ENCODE measurements around the gene MYL5. TPM values are rescaled to one million over a fixed set of nuclear protein-coding genes. Genes with fewer than 3 reads are reported as not detected.
A peak's percentile ranks its signal among the peaks of the same experiment; 100 is the strongest.
"Not testable (repeated sequence)": the region's sequence is repeated elsewhere in the genome, so short reads cannot be mapped to it uniquely, and the experiment has no call there.

The MYL5 gene
- total and polyA plus RNA-seq, 7 experiments from 2014 or later = 5.8 to 32.7 (median 21.4) TPM

DNA sequence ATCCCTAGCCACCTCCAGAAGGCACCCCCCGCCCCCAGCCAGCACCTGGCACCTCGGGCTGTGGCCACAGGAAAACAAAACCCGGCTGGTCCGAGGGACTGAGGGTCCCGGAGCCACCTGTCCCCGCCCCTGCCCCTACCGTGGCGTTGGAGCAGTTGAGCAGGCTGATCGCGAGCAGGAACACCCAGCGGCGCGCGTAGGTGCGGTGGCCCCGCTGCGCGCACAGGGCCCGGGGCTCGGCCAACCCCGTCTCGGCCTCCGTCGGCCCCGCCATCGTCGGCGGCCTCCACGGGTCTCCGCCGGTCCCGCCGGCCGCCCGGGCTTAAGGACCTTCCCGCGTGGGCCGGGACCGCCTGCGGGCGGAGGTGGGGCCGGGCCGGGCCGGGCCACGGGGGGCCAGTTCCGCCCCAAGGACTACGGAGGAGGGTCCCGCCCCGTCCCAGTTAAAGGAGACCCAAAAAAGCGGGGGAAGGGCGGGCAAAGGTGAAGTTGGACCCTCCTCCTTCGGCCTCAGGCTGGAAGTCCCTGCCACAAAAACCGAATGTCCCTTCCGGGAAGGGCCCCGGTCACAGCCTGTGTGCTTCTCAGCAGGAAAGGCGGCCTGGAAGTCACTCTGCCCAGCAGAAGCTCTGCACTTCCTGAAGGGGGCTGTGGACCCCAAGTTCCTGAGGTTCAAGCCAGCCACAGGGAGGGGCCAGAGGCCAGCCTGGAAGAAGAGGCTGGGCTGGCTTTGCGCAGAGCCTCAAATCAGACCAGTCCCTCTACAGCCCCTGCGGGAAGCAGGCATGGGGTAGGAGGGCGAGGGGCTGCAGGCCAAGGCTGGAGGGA lies 14.7 kb downstream of the MYL5 start, which contains the start of gene SLC49A3:
Gene SLC49A3, minus strand, starts transcription at position 298 of the 828 bp plus-strand sequence. Its CDS starts 24 bp downstream, at position 274.
- Mint-ChIP-seq H3K36me3 (no peaks in the 10 kb centered on the region), H3K27me3 (peaks cover 4 to 23% (median 12%) of the 10 kb centered on the region in 5 donors), H3K27ac (no peak within 1 kb of the TSS), H3K4me3 (peak within 1 kb of the TSS in 3 of 10 donors; percentile 14 to 58 (median 17)), H3K9me3 (peaks cover 0 to 3% (median 0%) of the 10 kb centered on the region in 11 donors), H3K4me1 (peaks cover 0 to 9% (median 0%) of the 10 kb centered on the region in 7 donors)
- ChIA-PET POLR2A (no interaction called here), CTCF (no interaction called here)
- no peaks in the 10 kb centered on the region for H3K27me3 ChIP-seq (ENCODE audit: control insufficient read depth in 2 of 2, insufficient read depth in 2 of 2, low read length in 2 of 2)
- no peak within 1 kb of the TSS for H3K4me3 ChIP-seq (ENCODE audit: low read length)
- intact Hi-C loops (cut with micrococcal nuclease) = no loop called here
- no peak within 1 kb of the TSS for H3K27ac ChIP-seq (ENCODE audit: low read depth, low read length)
- H3K9me3 ChIP-seq (ENCODE audit: control insufficient read depth in 2 of 3, low read length in 3 of 3) = no peaks in the 10 kb centered on the region
- no peaks in the 10 kb centered on the region for H3K36me3 ChIP-seq (ENCODE audit: control insufficient read depth in 2 of 3, insufficient read depth in 3 of 3, low read length in 3 of 3)
- no peaks in the 10 kb centered on the region for H3K4me1 ChIP-seq (ENCODE audit: control insufficient read depth in 2 of 2, insufficient read depth in 2 of 2, low read length in 2 of 2)
- ATAC-seq (peak; percentile 17), DNase-seq (no peak)

DNA sequence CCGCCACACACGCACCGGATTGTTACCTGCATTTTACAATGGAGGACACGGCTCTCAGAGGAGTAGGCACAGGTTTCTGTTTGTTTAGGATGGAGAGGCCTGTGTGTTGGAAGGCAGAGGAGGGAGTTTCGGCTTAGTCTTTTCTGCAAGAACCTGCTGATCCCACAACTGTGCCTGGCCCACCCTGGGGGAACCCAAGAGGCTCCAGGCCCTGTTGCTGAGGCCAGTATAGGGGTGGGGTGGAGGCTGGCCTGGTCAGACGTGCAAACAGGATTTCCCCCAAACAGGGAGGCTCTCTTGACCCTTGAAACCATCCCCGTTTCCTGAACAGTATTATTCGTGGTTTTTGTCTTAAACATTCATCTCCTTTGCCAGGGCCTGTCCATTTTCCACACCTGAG lies 15.4 kb downstream of the MYL5 start:
- H3K36me3 ChIP-seq (ENCODE audit: control insufficient read depth in 2 of 3, insufficient read depth in 3 of 3, low read length in 3 of 3) = no peaks in the 10 kb centered on the region
- H3K9me3 ChIP-seq (ENCODE audit: control insufficient read depth in 2 of 3, low read length in 3 of 3) = no peaks in the 10 kb centered on the region
- no peak overlapping the region for H3K27ac ChIP-seq (ENCODE audit: low read depth, low read length)
- POLR2A ChIA-PET = no interaction called here
- DNase-seq (no peak), ATAC-seq (no peak)
- peak overlapping the region in 2 of 10 donors; percentile 17 to 56 for H3K4me3 Mint-ChIP-seq
- CTCF ChIA-PET = no interaction called here
- H3K9me3 Mint-ChIP-seq = peaks cover 0 to 3% (median 0%) of the 10 kb centered on the region in 11 donors
- H3K4me1 ChIP-seq (ENCODE audit: control insufficient read depth in 2 of 2, insufficient read depth in 2 of 2, low read length in 2 of 2) = no peaks in the 10 kb centered on the region
- H3K4me3 ChIP-seq (ENCODE audit: low read length) = no peak overlapping the region
- no peaks in the 10 kb centered on the region for H3K27me3 ChIP-seq (ENCODE audit: control insufficient read depth in 2 of 2, insufficient read depth in 2 of 2, low read length in 2 of 2)
- no peaks in the 10 kb centered on the region for H3K36me3 Mint-ChIP-seq
- peaks cover 0 to 8% (median 0%) of the 10 kb centered on the region in 7 donors for H3K4me1 Mint-ChIP-seq
- intact Hi-C loops (cut with micrococcal nuclease) = no loop called here
- no peak overlapping the region for H3K27ac Mint-ChIP-seq
- H3K27me3 Mint-ChIP-seq = peaks cover 4 to 27% (median 12%) of the 10 kb centered on the region in 5 donors

DNA sequence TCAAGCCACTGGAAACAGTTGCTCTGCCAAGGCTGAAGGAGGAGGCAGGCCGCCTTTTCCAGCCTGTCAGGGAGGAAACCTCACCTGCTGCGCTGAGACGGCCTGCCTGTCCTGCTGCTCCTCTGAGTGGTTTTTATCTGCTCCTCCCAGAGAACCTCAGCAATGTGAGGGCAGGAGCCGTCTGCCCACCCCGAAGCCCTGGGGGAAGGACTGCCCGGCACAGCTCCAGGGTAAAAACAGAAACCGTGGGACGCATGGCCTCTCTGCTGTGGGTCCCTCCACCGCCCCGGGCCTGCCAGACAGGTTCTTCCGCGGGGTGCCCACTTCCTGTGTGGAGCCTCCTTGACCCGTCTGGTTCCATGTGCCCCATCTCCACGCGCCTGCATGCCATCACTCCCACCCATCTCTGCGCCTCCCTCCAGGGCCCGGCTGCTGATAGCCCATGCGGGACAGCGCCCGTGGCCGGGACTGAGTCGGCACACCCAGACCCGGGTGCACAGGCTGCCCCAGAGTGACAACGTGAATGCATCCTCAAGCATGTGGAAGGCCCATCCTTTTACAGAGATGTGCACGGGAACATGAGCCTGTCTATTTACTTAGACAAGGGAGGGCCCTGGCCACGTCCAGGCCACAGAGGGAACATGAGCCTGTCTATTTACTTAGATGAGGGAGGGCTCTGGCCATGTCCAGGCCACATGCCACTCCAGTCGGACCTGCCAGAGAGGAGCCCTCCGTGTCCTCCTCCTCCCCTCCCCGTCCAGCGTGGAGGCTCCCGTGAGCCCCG lies 18.6 kb downstream of the MYL5 start:
- ChIA-PET CTCF (no interaction called here), POLR2A (no interaction called here)
- Histone ChIP-seq H3K4me1 (ENCODE audit: control insufficient read depth in 2 of 2, insufficient read depth in 2 of 2, low read length in 2 of 2) (no peaks in the 10 kb centered on the region), H3K9me3 (ENCODE audit: control insufficient read depth in 2 of 3, low read length in 3 of 3) (no peaks in the 10 kb centered on the region), H3K4me3 (ENCODE audit: low read length) (no peak overlapping the region), H3K27me3 (ENCODE audit: control insufficient read depth in 2 of 2, insufficient read depth in 2 of 2, low read length in 2 of 2) (no peaks in the 10 kb centered on the region), H3K36me3 (ENCODE audit: control insufficient read depth in 2 of 3, insufficient read depth in 3 of 3, low read length in 3 of 3) (no peaks in the 10 kb centered on the region), H3K27ac (ENCODE audit: low read depth, low read length) (no peak overlapping the region)
- Mint-ChIP-seq H3K4me3 (no peak overlapping the region), H3K27ac (no peak overlapping the region), H3K27me3 (peaks cover 0 to 31% (median 5%) of the 10 kb centered on the region in 5 donors), H3K9me3 (peaks cover 0 to 2% (median 0%) of the 10 kb centered on the region in 11 donors), H3K4me1 (peaks cover 0 to under 1% (median 0%) of the 10 kb centered on the region in 7 donors), H3K36me3 (peaks cover 0 to 3% (median 0%) of the 10 kb centered on the region in 5 donors)
- intact Hi-C loops (cut with micrococcal nuclease) = no loop called here
- ATAC-seq (no peak), DNase-seq (no peak)

DNA sequence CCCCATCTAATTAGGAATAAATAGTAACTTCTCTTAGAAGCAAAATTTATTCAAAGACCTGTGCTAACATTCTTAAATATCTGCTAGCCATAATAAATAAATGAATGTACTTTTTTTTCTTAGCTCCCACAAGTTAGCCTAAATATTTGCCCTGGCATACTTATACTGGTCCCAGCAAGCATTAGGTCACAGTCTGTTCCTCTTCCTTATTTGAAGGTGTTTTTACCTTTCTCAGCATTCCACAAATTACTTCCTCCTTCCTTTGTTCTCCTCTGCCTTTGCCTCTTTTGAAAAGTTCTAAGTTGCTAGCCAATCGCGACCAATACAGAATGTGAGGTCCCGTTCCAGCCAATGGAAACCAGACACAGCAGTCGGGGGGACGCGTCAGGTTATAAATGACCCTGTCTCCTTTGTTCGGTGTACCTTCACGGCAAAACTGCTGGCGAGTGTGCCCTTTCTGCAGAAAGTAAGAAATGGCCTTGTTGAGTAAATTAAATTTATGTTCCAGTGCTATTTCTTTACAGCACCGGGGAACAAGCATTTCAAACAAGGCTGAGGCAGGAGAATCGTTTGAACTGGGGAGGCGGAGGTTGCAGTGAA lies 20.1 kb downstream of the MYL5 start:
- H3K27ac Mint-ChIP-seq; H3K36me3 ChIP-seq (ENCODE audit: control insufficient read depth in 2 of 3, insufficient read depth in 3 of 3, low read length in 3 of 3); H3K36me3 Mint-ChIP-seq; H3K4me3 ChIP-seq (ENCODE audit: low read length); H3K4me1 Mint-ChIP-seq; H3K27ac ChIP-seq (ENCODE audit: low read depth, low read length); H3K4me3 Mint-ChIP-seq; H3K9me3 Mint-ChIP-seq; H3K27me3 ChIP-seq (ENCODE audit: control insufficient read depth in 2 of 2, insufficient read depth in 2 of 2, low read length in 2 of 2); H3K9me3 ChIP-seq (ENCODE audit: control insufficient read depth in 2 of 3, low read length in 3 of 3); DNase-seq; ATAC-seq; intact Hi-C loops (cut with micrococcal nuclease); H3K4me1 ChIP-seq (ENCODE audit: control insufficient read depth in 2 of 2, insufficient read depth in 2 of 2, low read length in 2 of 2): not testable (repeated sequence)
- H3K27me3 Mint-ChIP-seq = peaks cover 0 to 28% (median 4%) of the 10 kb centered on the region in 5 donors
- CTCF ChIA-PET = interaction anchor here (0.7 kb wide), 1 partner anchor 214 kb away, joined by 3 read pairs; no protein-coding TSS in a partner anchor
- POLR2A ChIA-PET = interaction anchor here (0.6 kb wide), 1 partner anchor 160 kb away, joined by 6 read pairs; no protein-coding TSS in a partner anchor

DNA sequence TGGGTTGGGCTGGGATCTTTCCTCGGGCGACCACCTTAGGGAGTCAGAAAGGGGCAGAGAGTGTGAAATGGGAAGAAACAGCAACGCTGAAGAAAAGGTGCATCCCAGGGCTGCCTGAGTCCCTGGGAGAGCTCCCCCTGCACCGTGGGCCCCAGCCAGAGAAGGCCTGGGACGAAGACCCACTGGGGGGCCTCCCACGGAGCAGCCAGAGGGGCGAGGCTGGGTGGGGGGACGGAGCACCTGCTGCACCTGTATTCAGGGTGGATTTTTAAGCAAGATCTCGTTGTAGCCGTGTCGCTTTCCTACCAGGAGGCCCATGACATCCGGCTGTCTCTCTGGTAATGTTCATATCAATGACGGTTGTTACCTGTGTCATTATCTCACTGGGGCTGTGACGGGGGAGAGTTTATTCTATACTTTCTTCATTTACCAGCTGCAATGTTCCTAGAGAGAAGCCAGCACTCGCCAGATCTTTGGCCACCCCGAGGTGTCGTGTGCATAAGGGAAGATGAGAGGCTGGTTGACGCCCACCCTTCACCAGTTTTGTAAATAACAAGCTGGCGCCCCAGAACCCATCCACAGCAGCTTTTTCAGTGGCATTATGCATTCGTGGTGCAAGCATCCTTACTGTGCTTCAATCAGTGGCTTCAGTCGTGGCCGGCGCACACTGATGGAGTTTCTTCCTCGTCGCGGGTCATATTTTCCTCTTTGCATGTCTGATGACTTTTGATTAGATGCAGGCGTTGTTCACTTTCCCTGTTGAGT lies 25.7 kb downstream of the MYL5 start:
- CTCF ChIA-PET = no interaction called here

More for the DNA sequence above, 25.7 kb downstream of the MYL5 start:
- intact Hi-C loops (cut with micrococcal nuclease) = no loop called here
- Mint-ChIP-seq H3K36me3 (peaks cover 0 to 3% (median 0%) of the 10 kb centered on the region in 5 donors), H3K4me1 (peaks cover 0 to 18% (median 4%) of the 10 kb centered on the region in 7 donors), H3K9me3 (peaks cover 0 to 3% (median 0%) of the 10 kb centered on the region in 11 donors), H3K27ac (peak overlapping the region in 2 of 9 donors; percentile 75 to 96), H3K27me3 (peaks cover 0 to 5% (median 0%) of the 10 kb centered on the region in 5 donors), H3K4me3 (peak overlapping the region in 1 of 10 donors; percentile 81)
- Histone ChIP-seq H3K27ac (ENCODE audit: low read depth, low read length) (no peak overlapping the region), H3K36me3 (ENCODE audit: control insufficient read depth in 2 of 3, insufficient read depth in 3 of 3, low read length in 3 of 3) (no peaks in the 10 kb centered on the region), H3K9me3 (ENCODE audit: control insufficient read depth in 2 of 3, low read length in 3 of 3) (no peaks in the 10 kb centered on the region), H3K27me3 (ENCODE audit: control insufficient read depth in 2 of 2, insufficient read depth in 2 of 2, low read length in 2 of 2) (no peaks in the 10 kb centered on the region), H3K4me1 (ENCODE audit: control insufficient read depth in 2 of 2, insufficient read depth in 2 of 2, low read length in 2 of 2) (peaks cover 1 to 2% of the 10 kb centered on the region in 2 donors), H3K4me3 (ENCODE audit: low read length) (no peak overlapping the region)
- ATAC-seq (no peak), DNase-seq (no peak)
- POLR2A ChIA-PET = no interaction called here
